Measurements from ENCODE around the gene FCRL4. TPM values are rescaled to one million over a fixed set of nuclear protein-coding genes. Genes with fewer than 3 reads are reported as not detected.

Gene FCRL4
- total RNA-seq, 1 experiment from 2014 or later, result not detected

- Histone ChIP-seq H4K91ac (ENCODE audit: insufficient read length, low read depth, low read length) (no peak overlapping the region), H2BK15ac (ENCODE audit: low read depth, low read length) (no peak overlapping the region), H2BK120ac (ENCODE audit: low read depth, low read length, poor library complexity, severe bottlenecking) (no peak overlapping the region), H2AFZ (ENCODE audit: low read length) (no peak overlapping the region), H3K4me2 (ENCODE audit: insufficient read depth, insufficient read length, low read length) (peak overlapping the region; percentile 22), H3K14ac (ENCODE audit: insufficient read depth, low read length) (no peak overlapping the region), H3K23me2 (ENCODE audit: insufficient read length, low read depth, low read length, poor library complexity, severe bottlenecking) (no peaks in the 10 kb centered on the region), H3K27ac (ENCODE audit: insufficient read length, low read depth, low read length) (no peak overlapping the region), H3K9me3 (ENCODE audit: control insufficient read depth, low read depth, low read length) (no peaks in the 10 kb centered on the region), H4K5ac (ENCODE audit: insufficient read length, low read depth, low read length) (no peak overlapping the region), H3K79me2 (ENCODE audit: insufficient read depth, low read length) (no peaks in the 10 kb centered on the region), H3K4ac (ENCODE audit: low read depth, low read length) (no peak overlapping the region), H3T11ph (ENCODE audit: low read length) (no peak overlapping the region), H3K56ac (ENCODE audit: insufficient read length, low read depth, low read length) (no peak overlapping the region), H2AK5ac (ENCODE audit: insufficient read length, low read length) (no peak overlapping the region), H3K9ac (ENCODE audit: extremely low read depth, insufficient read length, low read length) (no peak overlapping the region), H2BK5ac (ENCODE audit: insufficient read length, low read length) (no peak overlapping the region), H3K4me1 (ENCODE audit: insufficient read depth, low read length) (peaks cover 14% of the 10 kb centered on the region; the same call in 1 of the 2 replicates), H2BK12ac (ENCODE audit: insufficient read length, low read depth, low read length) (no peak overlapping the region), H3K79me1 (ENCODE audit: insufficient read depth, low read depth, low read length, poor library complexity, severe bottlenecking) (no peaks in the 10 kb centered on the region), H4K8ac (replicated peaks; ENCODE audit: insufficient read length, low read depth, low read length) (no peak overlapping the region), H2BK20ac (ENCODE audit: low read depth, low read length, poor library complexity, severe bottlenecking) (no peak overlapping the region), H4K20me1 (ENCODE audit: control insufficient read depth, insufficient read depth, insufficient read length) (no peaks in the 10 kb centered on the region), H3K18ac (ENCODE audit: insufficient read length, low read depth, low read length) (no peak overlapping the region), H3K27me3 (ENCODE audit: insufficient read depth, low read length) (no peaks in the 10 kb centered on the region), H3K23ac (ENCODE audit: insufficient read length, low read depth, low read length) (no peak overlapping the region)
- Mint-ChIP-seq H3K27ac (no peak overlapping the region), H3K9me3 (no peaks in the 10 kb centered on the region; a peak in 1 of 5 replicates), H3K4me1 (peaks cover 0 to 3% of the 10 kb centered on the region in 2 experiments; a peak in 1 of 4 replicates), H3K4me3 (no peak overlapping the region), H3K27me3 (ENCODE audit: low read depth) (no peaks in the 10 kb centered on the region), H3K36me3 (ENCODE audit: insufficient read depth in 1 of 3, low read depth in 3 of 3) (no peaks in the 10 kb centered on the region)
- DNase-seq, result no peak
- WGBS (ENCODE audit: extremely low coverage, insufficient read length, low lambda C conversion rate), result no CpG with 5 or more reads among the region's 2 CpGs
- no peak for TF ChIP-seq CTCF (conservative IDR thresholded peaks at IDR 0.05)
Measured at GRCh38 chr1:157641177-157641576, 43.3 kb upstream of the FCRL4 start.
